Measurements from ENCODE around the gene ST6GALNAC6.

DNA sequence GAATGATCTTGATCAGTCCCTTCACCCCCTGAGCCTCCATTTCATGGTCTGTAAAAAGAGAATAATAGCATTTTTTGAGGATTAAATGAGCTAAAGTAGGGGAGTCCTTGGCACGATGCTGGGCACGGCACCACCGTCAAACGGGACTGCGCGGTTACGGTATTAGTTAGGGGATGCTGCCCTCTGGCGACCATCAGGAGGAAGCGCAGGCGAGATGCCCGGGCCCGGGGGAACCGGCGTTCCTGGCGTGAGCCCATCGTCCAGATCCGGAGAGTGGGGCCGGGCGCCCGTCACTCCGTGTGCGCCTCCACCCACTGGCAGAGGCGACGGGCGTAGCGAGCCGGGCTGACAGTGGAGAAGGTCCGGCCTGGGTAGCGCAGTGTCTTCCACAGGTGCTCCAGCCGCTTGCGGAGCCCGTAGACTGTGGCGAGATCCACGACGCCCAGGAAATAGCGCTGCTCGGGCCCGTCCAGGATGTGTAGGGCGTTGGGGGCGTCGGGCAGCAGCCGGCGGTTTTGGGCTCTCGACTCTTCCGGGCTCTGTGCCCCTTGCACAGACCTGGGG is 22.2 kb upstream of the ST6GALNAC6 start:
- TF ChIP-seq GATA2 (IDR thresholded peaks at IDR 0.05; ENCODE audit: low read depth, low read length): no peak
- no peak for TF ChIP-seq GATA3 (IDR thresholded peaks at IDR 0.05; ENCODE audit: low read depth, low read length)
